ENCODE measurements around the gene SLC13A3. TPM values are rescaled to one million over a fixed set of nuclear protein-coding genes. Genes with fewer than 3 reads are reported as not detected.

Gene SLC13A3
- total and polyA plus RNA-seq, 2 donors (not counting 3 experiments of a cell fraction or from before 2014, with no cell fraction given), result 0.11 to 0.40 TPM

- FAIRE-seq, result no peak
- Histone ChIP-seq H2AFZ (ENCODE audit: low read depth, low read length) (no peak overlapping the region), H3K4me2 (ENCODE audit: insufficient read depth, low read length) (no peak overlapping the region), H3K27me3 (ENCODE audit: control insufficient read depth in 2 of 2, insufficient read depth in 2 of 2, low read length in 2 of 2) (peaks cover 3% of the 10 kb centered on the region in 2 experiments), H3K4me1 (ENCODE audit: control insufficient read depth, extremely low read depth, insufficient read depth, low read length) (no peaks in the 10 kb centered on the region), H3K27ac (ENCODE audit: insufficient read depth, low read depth, low read length) (no peak overlapping the region), H3K9me1 (replicated peaks; ENCODE audit: control insufficient read depth, extremely low read depth, insufficient read depth, low read length) (no peaks in the 10 kb centered on the region), H4K20me1 (replicated peaks; ENCODE audit: control insufficient read depth, extremely low read depth, insufficient read depth, low read length) (no peaks in the 10 kb centered on the region), H3K79me2 (ENCODE audit: control insufficient read depth, insufficient read depth, low read length) (no peaks in the 10 kb centered on the region), H3K9ac (replicated peaks; ENCODE audit: extremely low read depth, insufficient read depth, low read length) (no peak overlapping the region), H3K36me3 (ENCODE audit: control insufficient read depth in 2 of 2, extremely low read depth in 1 of 2, insufficient read depth in 2 of 2, low read length in 2 of 2) (no peaks in the 10 kb centered on the region), H3K9me3 (replicated peaks; ENCODE audit: control insufficient read depth, insufficient read depth, low read length) (no peaks in the 10 kb centered on the region), H3K4me3 (replicated peaks in 1 of 3; ENCODE audit: insufficient read depth in 1 of 3, low read depth in 1 of 3, low read length in 3 of 3) (no peak overlapping the region)
- dilution Hi-C loops (cut with MboI; ENCODE audit: extremely low pct_ligation_motif_present, low sequenced_read_pairs), result no loop called here
- intact Hi-C loops (cut with micrococcal nuclease), result loop anchor here (1.0 to 10.0 kb wide), 2 partner anchors 177 to 1814 kb away; partner anchors contain the start of gene YWHAB
- DNase-seq (ENCODE audit: low read depth, low spot score), result no peak
- ChIA-PET POLR2A (no interaction called here), CTCF (no interaction called here)
- no TSS peak for BruUV-seq (replicated peaks)
- TF ChIP-seq CTCF (IDR thresholded peaks at IDR 0.05; ENCODE audit: extremely low read depth in 1 of 2, insufficient read depth in 1 of 2, low read depth in 1 of 2, low read length in 2 of 2) (no peak), EZH2 (IDR thresholded peaks at IDR 0.05; ENCODE audit: borderline replicate concordance, low read depth, low read length, severe bottlenecking) (no peak), POLR2AphosphoS5 (IDR thresholded peaks at IDR 0.05; ENCODE audit: insufficient read depth, low read depth, low read length) (no peak), MYC (IDR thresholded peaks at IDR 0.05; ENCODE audit: low read depth, low read length) (no peak), FOS (IDR thresholded peaks at IDR 0.05; ENCODE audit: borderline replicate concordance, insufficient read depth, low read length) (no peak), MAX (IDR thresholded peaks at IDR 0.05; ENCODE audit: insufficient read depth, insufficient read length) (no peak), JUN (IDR thresholded peaks at IDR 0.05; ENCODE audit: borderline replicate concordance, insufficient read depth, insufficient read length, low read depth) (no peak), GATA2 (IDR thresholded peaks at IDR 0.05; ENCODE audit: insufficient read depth, insufficient read length, low read depth, low read length) (no peak), POLR2A (IDR thresholded peaks at IDR 0.05; ENCODE audit: low read depth, low read length) (no peak)
These were observed 47.5 kb upstream of the SLC13A3 start for GRCh38 chr20:46698788-46699187.
